Measurements from ENCODE around the gene KCNK16. TPM values are rescaled to one million over a fixed set of nuclear protein-coding genes. Genes with fewer than 3 reads are reported as not detected.

KCNK16 gene
- polyA plus RNA-seq, 3 donors, result not detected

- H4K20me1 ChIP-seq (ENCODE audit: insufficient read depth, low read length), result no peaks in the 10 kb centered on the region
- H3K9me3 ChIP-seq (replicated peaks in 1 of 2; ENCODE audit: control insufficient read depth in 1 of 2, insufficient read depth in 1 of 2, low read length in 2 of 2), result no peaks in the 10 kb centered on the region
- WGBS (ENCODE audit: insufficient coverage), result 38% methylated on average over 18 of the region's 21 CpGs
- H2AFZ ChIP-seq (ENCODE audit: insufficient read depth, low read depth, low read length, poor library complexity, severe bottlenecking), result peak overlapping the region; percentile 21
- TF ChIP-seq CTCF (IDR thresholded peaks at IDR 0.05), result peak; percentile 86
- Mint-ChIP-seq H3K9me3 (no peaks in the 10 kb centered on the region), H3K36me3 (no peaks in the 10 kb centered on the region), H3K4me1 (peaks cover 2% of the 10 kb centered on the region), H3K27me3 (ENCODE audit: low read depth in 3 of 3) (peaks cover 2 to 8% (median 4%) of the 10 kb centered on the region in 3 donors), H3K27ac (no peak overlapping the region), H3K4me3 (no peak overlapping the region)
- no peak overlapping the region for H3K4me2 ChIP-seq (replicated peaks; ENCODE audit: extremely low read depth, low read length, poor library complexity, severe bottlenecking)
- intact Hi-C loops (cut with micrococcal nuclease), result no loop called here
- no peaks in the 10 kb centered on the region for H3K79me2 ChIP-seq (ENCODE audit: insufficient read depth, low read length)
- no peak overlapping the region for H3K27ac ChIP-seq (ENCODE audit: low read depth in 1 of 2, low read length in 2 of 2)
- no peaks in the 10 kb centered on the region for H3K4me1 ChIP-seq (ENCODE audit: control insufficient read depth in 1 of 2, insufficient read depth in 2 of 2, low read length in 2 of 2)
- peak; percentile 17 to 57 (median 55) for DNase-seq
- H3K36me3 ChIP-seq (replicated peaks in 1 of 2; ENCODE audit: control insufficient read depth in 1 of 2, insufficient read depth in 2 of 2, low read length in 2 of 2), result no peaks in the 10 kb centered on the region
- no peak overlapping the region for H3K4me3 ChIP-seq (replicated peaks in 1 of 3; ENCODE audit: low read depth in 2 of 3, low read length in 3 of 3)
- no peak overlapping the region for H3K9ac ChIP-seq (ENCODE audit: insufficient read depth, low read length, poor library complexity, severe bottlenecking)
- no peaks in the 10 kb centered on the region for H3K27me3 ChIP-seq (ENCODE audit: control insufficient read depth in 2 of 2, insufficient read depth in 2 of 2, low read length in 2 of 2)
Measured at GRCh38 chr6:39361657-39362486, 39.4 kb upstream of the KCNK16 start.

- H3K4me2 ChIP-seq (replicated peaks; ENCODE audit: extremely low read depth, low read length, poor library complexity, severe bottlenecking), result no peak overlapping the region
- no peak for DNase-seq
- no peaks in the 10 kb centered on the region for H3K4me1 ChIP-seq (ENCODE audit: control insufficient read depth in 1 of 2, insufficient read depth in 2 of 2, low read length in 2 of 2)
- no peak overlapping the region for H2AFZ ChIP-seq (ENCODE audit: insufficient read depth, low read depth, low read length, poor library complexity, severe bottlenecking)
- H3K79me2 ChIP-seq (ENCODE audit: insufficient read depth, low read length), result no peaks in the 10 kb centered on the region
- no peak overlapping the region for H3K9ac ChIP-seq (ENCODE audit: insufficient read depth, low read length, poor library complexity, severe bottlenecking)
- no peaks in the 10 kb centered on the region for H3K36me3 ChIP-seq (replicated peaks in 1 of 2; ENCODE audit: control insufficient read depth in 1 of 2, insufficient read depth in 2 of 2, low read length in 2 of 2)
- H3K27me3 ChIP-seq (ENCODE audit: control insufficient read depth in 2 of 2, insufficient read depth in 2 of 2, low read length in 2 of 2), result no peaks in the 10 kb centered on the region
- over 99% methylated on average over 8 of the region's 9 CpGs for WGBS (ENCODE audit: insufficient coverage)
- intact Hi-C loops (cut with micrococcal nuclease), result no loop called here
- H3K4me3 ChIP-seq (replicated peaks in 1 of 3; ENCODE audit: low read depth in 2 of 3, low read length in 3 of 3), result no peak overlapping the region
- no peak overlapping the region for H3K27ac ChIP-seq (ENCODE audit: low read depth in 1 of 2, low read length in 2 of 2)
- H3K9me3 Mint-ChIP-seq, result no peaks in the 10 kb centered on the region
- no peaks in the 10 kb centered on the region for H3K9me3 ChIP-seq (replicated peaks in 1 of 2; ENCODE audit: control insufficient read depth in 1 of 2, insufficient read depth in 1 of 2, low read length in 2 of 2)
- no peaks in the 10 kb centered on the region for H3K36me3 Mint-ChIP-seq
- H4K20me1 ChIP-seq (ENCODE audit: insufficient read depth, low read length), result no peaks in the 10 kb centered on the region
- no peak for TF ChIP-seq CTCF (IDR thresholded peaks at IDR 0.05)
- H3K27ac Mint-ChIP-seq, result no peak overlapping the region
- peaks cover 4 to 8% (median 5%) of the 10 kb centered on the region in 3 donors for H3K27me3 Mint-ChIP-seq (ENCODE audit: low read depth in 3 of 3)
- no peak overlapping the region for H3K4me3 Mint-ChIP-seq
- peaks cover 2% of the 10 kb centered on the region for H3K4me1 Mint-ChIP-seq
Measured at GRCh38 chr6:39360378-39360777, 37.9 kb upstream of the KCNK16 start.
